GM19438 (cell line): ENCODE measurements around the gene PAX8.
"Not testable (repeated sequence)": the region's sequence is repeated elsewhere in the genome, so short reads cannot be mapped to it uniquely, and the experiment has no call there.

ENCODE experiments used
- ATAC-seq: cut with Tn5 transposase; IDR thresholded peaks from one replicate; pipeline ENCODE4 v1.9.1; 2021; ENCODE audit warnings: low read depth; ENCODE audit not compliant: unreplicated experiment

Gene PAX8

GRCh38 chr2:113291191-113291590 lies 12.5 kb upstream of the PAX8 start:
- ATAC-seq: no peak

- not testable (repeated sequence) for ATAC-seq
Measured at GRCh38 chr2:113288674-113289149, 10.0 kb upstream of the PAX8 start.

GRCh38 chr2:113288117-113288673 lies 9.5 kb upstream of the PAX8 start:
- ATAC-seq: not testable (repeated sequence)

GRCh38 chr2:113285816-113286215 lies 7.1 kb upstream of the PAX8 start:
- no peak for ATAC-seq

- ATAC-seq: not testable (repeated sequence)
Measured at GRCh38 chr2:113284999-113285398, 6.3 kb upstream of the PAX8 start.

GRCh38 chr2:113284476-113284875 lies 5.8 kb upstream of the PAX8 start:
- ATAC-seq: no peak

DNA sequence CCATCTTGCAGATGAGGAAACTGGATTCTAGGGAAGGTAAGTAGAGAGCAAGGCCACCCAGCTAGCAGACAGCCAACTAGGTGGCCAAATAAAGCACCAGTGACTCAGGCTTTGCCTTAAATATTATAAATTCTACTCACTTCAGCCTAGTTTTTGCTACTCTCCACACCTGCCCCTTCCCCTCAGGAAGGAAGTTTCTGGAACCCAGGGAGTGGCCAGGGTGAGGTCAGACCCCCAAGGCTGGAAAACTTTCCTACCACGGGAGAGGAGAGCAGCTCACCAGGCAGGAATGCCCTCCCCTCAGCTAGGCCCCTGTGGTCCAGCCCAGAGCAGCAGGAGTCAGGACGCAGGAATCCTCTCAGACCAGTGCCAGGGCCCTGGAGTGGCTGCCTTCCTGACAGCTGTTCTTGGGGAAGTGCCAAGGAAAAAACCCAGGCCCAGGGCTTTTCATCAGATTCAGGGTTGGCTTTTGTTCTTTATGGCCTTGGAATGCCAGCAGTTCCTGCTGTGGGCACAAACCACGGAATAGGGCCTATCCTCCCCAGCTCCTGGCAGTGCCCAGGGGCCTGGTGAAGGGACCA lies 5.1 kb upstream of the PAX8 start:
- no peak for ATAC-seq

DNA sequence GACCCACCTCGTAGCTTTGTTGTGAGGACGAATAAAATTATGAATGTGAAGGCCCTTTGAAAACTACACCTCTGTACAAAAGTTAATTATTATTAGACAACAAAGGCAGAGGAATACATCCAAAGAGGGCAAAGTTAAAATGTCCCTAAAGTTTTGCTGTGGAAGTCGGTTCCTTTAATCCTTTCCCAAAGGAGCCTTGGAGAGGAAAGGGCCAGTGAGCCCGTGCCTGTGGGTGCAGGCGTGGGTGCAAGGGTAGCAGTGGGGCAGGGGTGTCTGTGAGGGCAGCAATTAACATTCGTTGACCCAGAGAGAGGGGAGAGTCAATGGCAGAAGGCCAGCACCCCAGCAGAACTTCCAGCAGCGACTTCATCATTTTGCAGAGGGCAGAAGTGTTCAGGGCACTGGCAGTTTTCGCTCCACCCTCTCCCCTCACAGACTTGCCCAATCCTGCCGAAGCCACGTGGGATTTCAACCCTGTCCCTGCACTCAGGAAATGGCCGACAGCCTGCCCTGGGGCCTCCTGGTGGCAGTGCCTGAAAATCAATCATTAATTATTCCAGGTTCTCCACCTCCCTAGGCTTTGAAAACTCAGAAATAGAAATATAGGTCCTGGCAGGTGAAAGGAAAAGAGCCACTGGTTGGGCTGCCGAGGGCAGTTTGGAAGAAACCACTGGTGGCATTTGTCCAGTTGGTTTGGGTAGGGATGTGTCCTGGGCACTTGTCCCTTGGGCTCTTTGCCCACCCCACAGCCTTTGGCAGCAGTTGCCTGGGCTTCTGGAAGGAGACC lies 4.2 kb upstream of the PAX8 start:
- no peak for ATAC-seq

GRCh38 chr2:113281910-113282746 lies 3.4 kb upstream of the PAX8 start:
- no peak for ATAC-seq

- ATAC-seq: no peak
Measured at GRCh38 chr2:113278073-113278741, 514 bp downstream of the PAX8 start.

GRCh38 chr2:113277474-113278072 lies 1.1 kb downstream of the PAX8 start:
- no peak for ATAC-seq

DNA sequence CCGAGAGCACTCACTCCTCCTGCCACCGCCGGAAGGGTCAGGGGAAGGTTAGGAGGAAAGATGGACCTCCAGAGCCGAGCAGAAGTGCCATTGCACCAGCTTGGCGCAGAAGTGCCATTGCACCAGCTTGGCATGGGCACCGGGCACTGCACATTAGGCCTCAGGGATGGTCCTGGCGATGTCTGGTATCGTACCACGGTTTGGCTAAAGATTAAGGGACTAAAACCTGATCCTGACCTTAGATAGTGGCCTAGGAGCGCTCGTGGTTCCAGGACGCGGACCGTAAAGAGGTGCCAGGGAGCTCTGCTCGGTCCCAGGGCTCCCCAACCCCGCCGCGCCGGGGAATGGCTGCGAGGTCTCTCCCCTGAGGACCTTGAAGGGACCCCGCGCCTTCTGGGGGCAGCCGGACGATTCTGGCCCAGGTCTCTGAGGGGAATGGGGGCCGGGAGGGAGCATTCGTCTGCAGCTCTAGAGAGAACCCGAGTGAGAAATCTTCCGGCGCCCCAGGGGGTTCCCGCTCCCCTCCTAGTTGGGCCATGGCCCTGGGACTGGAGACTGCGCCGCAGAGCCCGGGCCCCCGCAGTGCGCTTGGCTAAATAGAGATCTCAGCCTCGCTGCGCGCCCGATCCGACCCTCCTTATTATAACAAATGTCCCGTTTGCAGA lies 1.8 kb downstream of the PAX8 start:
- ATAC-seq: no peak

DNA sequence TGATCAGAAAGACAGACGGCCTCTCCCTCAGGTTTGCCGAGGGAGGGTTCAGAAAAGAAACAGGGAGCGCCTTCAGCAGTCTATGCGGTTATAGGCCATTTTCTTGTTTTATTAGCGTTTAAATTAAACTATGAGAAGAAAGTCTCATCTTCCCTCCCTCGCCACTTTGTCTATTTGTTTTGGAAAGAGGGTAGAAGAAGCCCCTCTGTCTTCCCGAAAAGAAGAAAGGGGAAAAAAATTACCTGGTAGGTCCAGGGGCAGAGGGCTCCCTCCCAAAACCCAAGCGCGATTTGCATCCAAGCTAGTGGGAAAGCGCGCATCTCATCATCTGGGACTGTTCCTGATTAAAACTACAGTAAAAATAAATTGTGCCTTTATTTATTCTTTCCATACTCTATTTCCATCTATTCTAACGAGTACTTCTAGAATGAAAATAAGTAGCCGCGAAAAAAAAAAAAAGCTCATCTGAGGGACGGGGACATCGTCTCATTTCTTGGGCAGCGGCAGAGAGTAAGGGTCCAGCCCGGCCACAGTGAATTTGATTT lies 2.4 kb downstream of the PAX8 start:
- no peak for ATAC-seq

- no peak for ATAC-seq
Measured at GRCh38 chr2:113275556-113276215, 3.0 kb downstream of the PAX8 start.

DNA sequence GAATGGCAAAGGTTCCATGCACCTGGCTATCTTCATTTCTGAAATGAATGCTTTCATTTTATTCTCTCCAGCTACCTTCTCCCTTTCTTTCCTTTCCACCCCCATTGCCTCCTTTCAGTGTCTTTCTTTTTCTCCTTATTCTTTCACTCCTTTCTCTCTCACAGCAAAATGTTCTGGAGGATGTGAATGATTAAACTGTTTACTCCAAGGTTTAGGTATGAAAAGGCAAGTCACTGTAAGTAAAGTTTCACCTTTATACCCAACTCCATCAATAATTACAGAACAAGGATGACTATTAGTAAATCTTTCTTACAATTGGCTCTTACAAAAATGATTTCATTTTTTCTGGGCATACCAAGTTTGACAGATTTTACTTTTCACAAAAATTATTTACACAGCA lies 4.3 kb downstream of the PAX8 start:
- ATAC-seq: no peak

- ATAC-seq: no peak
Measured at GRCh38 chr2:113273981-113274380, 4.7 kb downstream of the PAX8 start.

- no peak for ATAC-seq
Measured at GRCh38 chr2:113273027-113273551, 5.6 kb downstream of the PAX8 start.

DNA sequence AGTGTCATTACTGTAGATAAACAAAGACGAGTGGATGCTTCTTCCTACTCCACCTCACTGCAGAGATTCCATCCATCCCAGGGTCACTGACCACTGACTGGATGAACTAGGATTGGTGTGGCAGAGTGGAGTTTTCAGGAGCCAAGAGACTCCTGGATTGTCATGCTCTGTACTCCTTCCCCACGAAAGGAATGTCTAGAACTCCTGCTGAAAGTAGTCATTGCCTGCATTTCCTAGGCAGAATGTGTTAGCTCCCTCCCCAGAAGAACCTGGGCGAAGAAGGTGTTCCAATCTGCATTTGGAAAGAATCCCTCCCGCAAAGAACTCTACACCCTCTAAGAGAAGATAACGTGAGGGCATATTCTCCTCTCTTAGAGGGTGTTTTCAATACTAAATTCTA lies 6.2 kb downstream of the PAX8 start:
- ATAC-seq: no peak
